Parathyroid adenoma (tissue), 2 donors: ENCODE measurements around the gene EPDR1.
"Not testable (repeated sequence)": the region's sequence is repeated elsewhere in the genome, so short reads cannot be mapped to it uniquely, and the experiment has no call there.

ENCODE experiments used
- H2AFZ ChIP-seq: fragments of 300-600 bp; sonication (generic); one replicate; pipeline ENCODE4 v1.7.0; 2017; ENCODE audit warnings: antibody characterized with exemption, mild to moderate bottlenecking
- H3K27ac ChIP-seq: fragments of 300-600 bp; sonication (generic); one replicate; pipeline ENCODE4 v1.7.0; 2017
- H3K27me3 ChIP-seq: fragments of 300-600 bp; sonication (generic); one replicate; pipeline ENCODE4 v1.7.0; 2017; ENCODE audit warnings: low read length; ENCODE audit not compliant: control insufficient read depth, insufficient read depth
- H3K36me3 ChIP-seq: fragments of 300-600 bp; sonication (generic); one replicate; pipeline ENCODE4 v1.7.0; 2017; ENCODE audit warnings: low read length; ENCODE audit not compliant: control insufficient read depth, insufficient read depth
- H3K4me1 ChIP-seq: fragments of 300-600 bp; sonication (generic); one replicate; pipeline ENCODE4 v1.7.0; 2017; ENCODE audit warnings: control low read depth
- H3K4me2 ChIP-seq: fragments of 300-600 bp; sonication (generic); one replicate; pipeline ENCODE4 v1.7.0; 2017; ENCODE audit warnings: low read length
- H3K4me3 ChIP-seq: fragments of 300-600 bp; sonication (generic); one replicate; pipeline ENCODE4 v1.7.0; 2017; ENCODE audit warnings: low read depth, low read length
- H3K79me2 ChIP-seq: fragments of 300-600 bp; sonication (generic); one replicate; pipeline ENCODE4 v1.7.0; 2017; ENCODE audit warnings: control low read depth
- H3K9ac ChIP-seq: fragments of 300-600 bp; sonication (generic); one replicate; pipeline ENCODE4 v1.7.0; 2017; ENCODE audit warnings: mild to moderate bottlenecking
- H3K9me3 ChIP-seq: fragments of 300-600 bp; sonication (generic); one replicate; pipeline ENCODE4 v1.7.0; 2017; ENCODE audit warnings: low read length; ENCODE audit not compliant: control insufficient read depth
- CTCF ChIP-seq: fragments of 300-600 bp; sonication (generic); IDR thresholded peaks from one replicate; pipeline ENCODE4 v1.7.0; 2017; ENCODE audit warnings: antibody characterized with exemption, mild to moderate bottlenecking
- donor health status: primary hyperparathyroidism.

The EPDR1 gene

GRCh38 chr7:37944737-37945054 is 24.3 kb downstream of the EPDR1 start:
- Histone ChIP-seq H3K9ac (no peak overlapping the region), H3K36me3 (no peaks in the 10 kb centered on the region), H3K27me3 (no peaks in the 10 kb centered on the region), H3K27ac (no peak overlapping the region), H2AFZ (no peak overlapping the region), H3K4me2 (no peak overlapping the region), H3K4me1 (no peaks in the 10 kb centered on the region), H3K79me2 (no peaks in the 10 kb centered on the region), H3K9me3 (no peaks in the 10 kb centered on the region), H3K4me3 (no peak overlapping the region)
- no peak for TF ChIP-seq CTCF

GRCh38 chr7:37945336-37945735 is 24.9 kb downstream of the EPDR1 start:
- Histone ChIP-seq H2AFZ (no peak overlapping the region), H3K9ac (no peak overlapping the region), H3K36me3 (no peaks in the 10 kb centered on the region), H3K27ac (no peak overlapping the region), H3K79me2 (no peaks in the 10 kb centered on the region), H3K4me2 (no peak overlapping the region), H3K4me1 (no peaks in the 10 kb centered on the region), H3K27me3 (no peaks in the 10 kb centered on the region), H3K9me3 (no peaks in the 10 kb centered on the region), H3K4me3 (no peak overlapping the region)
- no peak for TF ChIP-seq CTCF

GRCh38 chr7:37947138-37947940 is 26.9 kb downstream of the EPDR1 start:
- Histone ChIP-seq H3K27me3 (no peaks in the 10 kb centered on the region), H3K79me2 (no peaks in the 10 kb centered on the region), H2AFZ (no peak overlapping the region), H3K27ac (no peak overlapping the region), H3K4me1 (no peaks in the 10 kb centered on the region), H3K4me2 (no peak overlapping the region), H3K9me3 (no peaks in the 10 kb centered on the region), H3K4me3 (no peak overlapping the region), H3K9ac (no peak overlapping the region), H3K36me3 (no peaks in the 10 kb centered on the region)
- no peak for TF ChIP-seq CTCF

GRCh38 chr7:37947941-37948210 is 27.4 kb downstream of the EPDR1 start:
- no peak overlapping the region for H3K9ac ChIP-seq
- no peaks in the 10 kb centered on the region for H3K36me3 ChIP-seq
- H3K79me2 ChIP-seq = no peaks in the 10 kb centered on the region
- no peaks in the 10 kb centered on the region for H3K4me1 ChIP-seq
- H2AFZ ChIP-seq = no peak overlapping the region
- H3K27ac ChIP-seq = no peak overlapping the region
- no peak for TF ChIP-seq CTCF
- H3K4me2 ChIP-seq = no peak overlapping the region
- no peaks in the 10 kb centered on the region for H3K27me3 ChIP-seq
- no peak overlapping the region for H3K4me3 ChIP-seq
- H3K9me3 ChIP-seq = no peaks in the 10 kb centered on the region

GRCh38 chr7:37952240-37952639 is 31.8 kb downstream of the EPDR1 start:
- Histone ChIP-seq H3K27ac (no peak overlapping the region), H3K9me3 (no peaks in the 10 kb centered on the region), H3K27me3 (no peaks in the 10 kb centered on the region), H3K79me2 (no peaks in the 10 kb centered on the region), H3K4me3 (no peak overlapping the region), H3K4me2 (no peak overlapping the region), H3K36me3 (no peaks in the 10 kb centered on the region), H2AFZ (no peak overlapping the region), H3K4me1 (no peaks in the 10 kb centered on the region), H3K9ac (no peak overlapping the region)
- TF ChIP-seq CTCF = no peak

- H3K4me3 ChIP-seq, H3K9me3 ChIP-seq, H3K9ac ChIP-seq, H3K4me2 ChIP-seq, H3K4me1 ChIP-seq, H3K79me2 ChIP-seq, H3K27ac ChIP-seq, H2AFZ ChIP-seq, H3K27me3 ChIP-seq, H3K36me3 ChIP-seq: not testable (repeated sequence)
Measured at GRCh38 chr7:37954217-37954616, 33.8 kb downstream of the EPDR1 start.
